A673 (cell line): ENCODE results near the gene ADRA2C.

Source experiments
- CTCF ChIP-seq: fragments of 300-800, 200-600 bp; sonication (generic); conservative IDR thresholded peaks from 2 replicates; pipeline ENCODE4 v1.5.1; 2017; ENCODE audit warnings: low read depth, mild to moderate bottlenecking, antibody characterized with exemption, low read length, moderate library complexity, mixed read lengths
- EZH2 ChIP-seq: fragments of 200-600 bp; sonication (generic); IDR thresholded peaks from 2 replicates; pipeline ENCODE4 v1.6.1; 2017; ENCODE audit warnings: borderline replicate concordance, low read depth, mild to moderate bottlenecking, mixed read lengths, antibody characterized with exemption, low read length; ENCODE audit not compliant: poor library complexity, severe bottlenecking

GRCh38 chr4:3770323-3771163, 4.4 kb downstream of the ADRA2C start:
- TF ChIP-seq CTCF (no peak), EZH2 (no peak)
